K562 (cell line): ENCODE results near the gene SMAGP. TPM values are rescaled to one million over a fixed set of nuclear protein-coding genes. Genes with fewer than 3 reads are reported as not detected.

ENCODE experiments used
- BHLHE40 ChIP-seq: IDR thresholded peaks from 2 replicates; pipeline ENCODE4 v1.6.1; 2011; ENCODE audit warnings: low read length, improper control_type of control experiment
- DACH1 ChIP-seq: fragments of 450-650 bp; IDR thresholded peaks from 2 replicates; pipeline ENCODE4 v1.6.1; 2018; ENCODE audit not compliant: partially characterized antibody
- EGR1 ChIP-seq: fragments of 450-650 bp; conservative IDR thresholded peaks from 2 replicates; pipeline ENCODE4 v1.6.1; 2017; ENCODE audit warnings: mild to moderate bottlenecking
- ETS1 ChIP-seq: conservative IDR thresholded peaks from 2 replicates; pipeline ENCODE4 v1.6.1; 2011; ENCODE audit warnings: low read depth, mild to moderate bottlenecking, low read length; ENCODE audit not compliant: control insufficient read depth
- FOXK1 ChIP-seq: sonication (generic); formaldehyde crosslinking; IDR thresholded peaks from 2 replicates; pipeline ENCODE4 v1.8.0; 2022; ENCODE audit warnings: missing genetic modification reagents, mild to moderate bottlenecking, borderline replicate concordance
- FUS ChIP-seq: fragments of 200-400 bp; formaldehyde crosslinking; optimal IDR thresholded peaks from 2 replicates; pipeline ENCODE3; 2017; ENCODE audit warnings: low read depth, low read length
- GATA2 ChIP-seq: sonication (generic); formaldehyde crosslinking; IDR thresholded peaks from 2 replicates; pipeline ENCODE4 v1.4.0; 2020; ENCODE audit warnings: mild to moderate bottlenecking, missing genetic modification reagents
- HMG20B ChIP-seq: fragments of 250-450 bp; sonication (Bioruptor Pico); IDR thresholded peaks from 2 replicates; pipeline ENCODE4 v1.5.0; 2021; ENCODE audit warnings: mild to moderate bottlenecking
- HNRNPLL ChIP-seq: fragments of 200-400 bp; formaldehyde crosslinking; IDR thresholded peaks from 2 replicates; pipeline ENCODE4 v1.6.1; 2017; ENCODE audit warnings: low read length, low read depth, mild to moderate bottlenecking; ENCODE audit not compliant: poor library complexity, severe bottlenecking
- MAFG ChIP-seq: fragments of 450-650 bp; conservative IDR thresholded peaks from 2 replicates; pipeline ENCODE4 v1.6.1; 2016; ENCODE audit warnings: missing genetic modification characterization, missing compliant biosample characterization
- NFIC ChIP-seq: fragments of 450-650 bp; IDR thresholded peaks from 2 replicates; pipeline ENCODE4 v1.6.1; 2017; ENCODE audit warnings: mild to moderate bottlenecking, inconsistent platforms
- NFIX ChIP-seq: fragments of 250-450 bp; sonication (Bioruptor Pico); IDR thresholded peaks from 2 replicates; pipeline ENCODE4 v1.4.0; 2020; ENCODE audit warnings: low read depth, mild to moderate bottlenecking, moderate library complexity
- NR3C1 ChIP-seq: sonication (generic); formaldehyde crosslinking; IDR thresholded peaks from 2 replicates; pipeline ENCODE4 v1.8.1; 2022; ENCODE audit warnings: missing genetic modification reagents
- RBBP5 ChIP-seq: fragments of 200-600 bp; sonication (generic); IDR thresholded peaks from 2 replicates; pipeline ENCODE4 v1.6.1; 2012; ENCODE audit warnings: borderline replicate concordance, mild to moderate bottlenecking, low read length, control low read depth, inconsistent platforms; ENCODE audit not compliant: insufficient read depth, poor library complexity, severe bottlenecking
- U2AF1 ChIP-seq: fragments of 200-400 bp; formaldehyde crosslinking; optimal IDR thresholded peaks from 2 replicates; pipeline ENCODE3; 2017; ENCODE audit warnings: mild to moderate bottlenecking, low read depth, low read length, moderate library complexity
- ZEB2 ChIP-seq: fragments of 450-650 bp; IDR thresholded peaks from 2 replicates; pipeline ENCODE4 v1.6.1; 2016
- ZNF197 ChIP-seq: fragments of 200-800 bp; sonication (Bioruptor generic); IDR thresholded peaks from 2 replicates; pipeline ENCODE4 v1.6.1; 2016; ENCODE audit warnings: low read depth, missing genetic modification characterization, missing compliant biosample characterization
- ZNF232 ChIP-seq: sonication (generic); formaldehyde crosslinking; IDR thresholded peaks from 2 replicates; pipeline ENCODE4 v1.8.0; 2022; ENCODE audit warnings: mild to moderate bottlenecking, missing genetic modification reagents
- ZNF311 ChIP-seq: fragments of 250-450 bp; sonication (Bioruptor Pico); IDR thresholded peaks from 2 replicates; pipeline ENCODE4 v1.4.0; 2020; ENCODE audit warnings: mild to moderate bottlenecking, moderate library complexity
- ZNF444 ChIP-seq: fragments of 250-450 bp; sonication (Bioruptor Pico); IDR thresholded peaks from 2 replicates; pipeline ENCODE4 v1.4.0; 2020; ENCODE audit warnings: mild to moderate bottlenecking, moderate library complexity
- ZNF507 ChIP-seq: conservative IDR thresholded peaks from 2 replicates; pipeline ENCODE4 v1.6.1; 2017; ENCODE audit warnings: missing genetic modification characterization, missing compliant biosample characterization
- ZNF778 ChIP-seq: fragments of 450-650 bp; formaldehyde crosslinking; IDR thresholded peaks from 2 replicates; pipeline ENCODE4 v1.4.0; 2020; ENCODE audit warnings: mild to moderate bottlenecking, moderate library complexity
- polyA plus RNA-seq, 8 experiments: library from polyadenylated mRNA; depleted of rRNA in 4 of 8; stranded (reverse) in 5 of 8; unstranded in 3 of 8; fragments of >200 nt; fragmentation: Nextera tagmentation in 2 of 8; fragmentation: Illumina TruSeq in 1 of 8; extraction: Ambion mirVana in 2 of 8; extraction: Trizol in 1 of 8; gene quantifications; 2 replicates each; pipeline versions ENCODE4 v1.2.1 to v1.2.3, GENCODE V29; 2011 to 2014; ENCODE audit warnings: inconsistent platforms in 1 of 8, missing spikeins in 1 of 8
- total RNA-seq, 7 experiments: library from RNA; depleted of rRNA in 6 of 7; stranded (reverse); fragments of >200 nt in 6 of 7; fragmentation: Illumina TruSeq in 2 of 7; extraction: Trizol in 2 of 7; gene quantifications; 2 replicates each; pipeline versions ENCODE4 v1.2.1 to v1.2.3, GENCODE V29; 2011 to 2021; ENCODE audit warnings: low replicate concordance in 1 of 7
- TF ChIP-seq, protein P1 (sequence below): fragments of 250-450 bp; sonication (Bioruptor Pico); IDR thresholded peaks from 2 replicates; pipeline ENCODE4 v1.5.0; 2022; ENCODE audit warnings: mild to moderate bottlenecking
- TF ChIP-seq, protein P2 (sequence below): fragments of 150-350 bp; conservative IDR thresholded peaks from 2 replicates; pipeline ENCODE4 v1.6.1; 2014; ENCODE audit warnings: low read length

The SMAGP gene
- total and polyA plus RNA-seq, 9 of the 15 experiments (the other 6 are each of a cell fraction or from before 2014, with no cell fraction given), result 23.1 to 62.3 (median 29.9) TPM

DNA sequence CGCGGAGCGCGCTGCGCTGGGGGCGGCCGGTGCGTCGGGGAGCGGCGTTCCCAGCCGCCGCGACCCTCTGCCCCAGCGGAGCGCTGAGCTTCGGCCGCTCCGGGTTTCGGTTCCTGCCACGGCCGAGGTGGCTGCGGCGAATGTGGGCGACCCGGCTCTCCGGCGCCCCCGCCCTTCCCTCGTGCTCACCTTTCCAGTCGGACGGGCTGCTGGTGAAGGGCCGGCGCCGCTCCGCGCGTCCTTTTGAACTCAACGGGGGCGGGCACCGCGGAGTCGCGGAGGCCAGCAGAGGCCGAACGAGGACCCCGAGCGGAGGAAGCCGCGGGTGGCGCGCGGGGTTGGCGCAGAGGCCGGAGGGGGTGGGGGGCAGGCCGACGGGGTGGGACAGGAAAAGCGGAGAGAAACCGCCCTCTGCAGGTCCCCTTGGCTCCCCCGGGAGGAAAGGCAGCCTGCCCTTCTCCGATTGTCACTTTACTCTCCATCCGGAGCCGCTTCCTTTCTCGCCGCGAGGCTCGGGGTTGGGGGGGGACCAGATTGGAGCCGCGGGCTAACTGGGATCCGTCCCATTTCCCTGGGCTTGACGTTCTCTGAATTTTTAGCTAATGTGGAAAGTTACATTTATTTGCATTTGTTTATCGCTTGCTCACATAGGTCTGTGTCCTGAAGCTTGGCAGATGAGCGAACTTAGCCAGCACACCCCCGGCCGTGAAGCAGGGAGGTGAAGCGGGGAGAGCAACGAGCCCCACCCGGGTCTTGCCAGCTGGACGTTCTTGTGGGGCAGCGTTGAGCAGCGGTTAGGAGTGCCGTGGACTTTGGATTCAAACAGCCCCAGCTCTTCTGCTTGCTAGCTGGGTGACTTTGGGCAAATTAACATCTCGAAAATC is at the start of gene SMAGP (continued):
- peak; percentile 36 for TF ChIP-seq RBBP5
- no peak for TF ChIP-seq HNRNPLL
- no peak for TF ChIP-seq NFIX (CRISPR knock-in tag)
- TF ChIP-seq ZNF507, result no peak
- no peak; the same call in 1 of the 2 replicates for TF ChIP-seq NFIC
- TF ChIP-seq FUS, result no peak
- TF ChIP-seq HMG20B (CRISPR knock-in tag), result no peak
- TF ChIP-seq, protein P1, sequence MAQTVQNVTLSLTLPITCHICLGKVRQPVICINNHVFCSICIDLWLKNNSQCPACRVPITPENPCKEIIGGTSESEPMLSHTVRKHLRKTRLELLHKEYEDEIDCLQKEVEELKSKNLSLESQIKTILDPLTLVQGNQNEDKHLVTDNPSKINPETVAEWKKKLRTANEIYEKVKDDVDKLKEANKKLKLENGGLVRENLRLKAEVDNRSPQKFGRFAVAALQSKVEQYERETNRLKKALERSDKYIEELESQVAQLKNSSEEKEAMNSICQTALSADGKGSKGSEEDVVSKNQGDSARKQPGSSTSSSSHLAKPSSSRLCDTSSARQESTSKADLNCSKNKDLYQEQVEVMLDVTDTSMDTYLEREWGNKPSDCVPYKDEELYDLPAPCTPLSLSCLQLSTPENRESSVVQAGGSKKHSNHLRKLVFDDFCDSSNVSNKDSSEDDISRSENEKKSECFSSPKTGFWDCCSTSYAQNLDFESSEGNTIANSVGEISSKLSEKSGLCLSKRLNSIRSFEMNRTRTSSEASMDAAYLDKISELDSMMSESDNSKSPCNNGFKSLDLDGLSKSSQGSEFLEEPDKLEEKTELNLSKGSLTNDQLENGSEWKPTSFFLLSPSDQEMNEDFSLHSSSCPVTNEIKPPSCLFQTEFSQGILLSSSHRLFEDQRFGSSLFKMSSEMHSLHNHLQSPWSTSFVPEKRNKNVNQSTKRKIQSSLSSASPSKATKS (CRISPR knock-in tag), result no peak
- TF ChIP-seq ZNF311 (CRISPR knock-in tag), result no peak
- no peak for TF ChIP-seq BHLHE40
- no peak for TF ChIP-seq MAFG (tag)
- peak; percentile 80 for TF ChIP-seq EGR1
- TF ChIP-seq ZNF197 (CRISPR knock-in tag), result no peak
- TF ChIP-seq U2AF1, result no peak
- TF ChIP-seq DACH1, result no peak
- TF ChIP-seq ZEB2, result no peak
- no peak for TF ChIP-seq ZNF444
- TF ChIP-seq FOXK1 (CRISPR knock-in tag), result no peak
- no peak for TF ChIP-seq ZNF778 (CRISPR knock-in tag)
- TF ChIP-seq ZNF232 (CRISPR knock-in tag), result no peak
- 0 out of 2 replicates have a peak, but pooled peaks have one; percentile 12 for TF ChIP-seq ETS1
- no peak for TF ChIP-seq GATA2 (CRISPR knock-in tag)
- TF ChIP-seq, protein P2, sequence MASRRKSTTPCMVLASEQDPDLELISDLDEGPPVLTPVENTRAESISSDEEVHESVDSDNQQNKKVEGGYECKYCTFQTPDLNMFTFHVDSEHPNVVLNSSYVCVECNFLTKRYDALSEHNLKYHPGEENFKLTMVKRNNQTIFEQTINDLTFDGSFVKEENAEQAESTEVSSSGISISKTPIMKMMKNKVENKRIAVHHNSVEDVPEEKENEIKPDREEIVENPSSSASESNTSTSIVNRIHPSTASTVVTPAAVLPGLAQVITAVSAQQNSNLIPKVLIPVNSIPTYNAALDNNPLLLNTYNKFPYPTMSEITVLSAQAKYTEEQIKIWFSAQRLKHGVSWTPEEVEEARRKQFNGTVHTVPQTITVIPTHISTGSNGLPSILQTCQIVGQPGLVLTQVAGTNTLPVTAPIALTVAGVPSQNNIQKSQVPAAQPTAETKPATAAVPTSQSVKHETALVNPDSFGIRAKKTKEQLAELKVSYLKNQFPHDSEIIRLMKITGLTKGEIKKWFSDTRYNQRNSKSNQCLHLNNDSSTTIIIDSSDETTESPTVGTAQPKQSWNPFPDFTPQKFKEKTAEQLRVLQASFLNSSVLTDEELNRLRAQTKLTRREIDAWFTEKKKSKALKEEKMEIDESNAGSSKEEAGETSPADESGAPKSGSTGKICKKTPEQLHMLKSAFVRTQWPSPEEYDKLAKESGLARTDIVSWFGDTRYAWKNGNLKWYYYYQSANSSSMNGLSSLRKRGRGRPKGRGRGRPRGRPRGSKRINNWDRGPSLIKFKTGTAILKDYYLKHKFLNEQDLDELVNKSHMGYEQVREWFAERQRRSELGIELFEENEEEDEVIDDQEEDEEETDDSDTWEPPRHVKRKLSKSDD, result no peak
- 0 out of 2 replicates have a peak, but pooled peaks have one; percentile 45 for TF ChIP-seq NR3C1
